A673 (cell line): ENCODE results near the gene PXDN.
"Not testable (repeated sequence)": the region's sequence is repeated elsewhere in the genome, so short reads cannot be mapped to it uniquely, and the experiment has no call there.

Experiments
- CTCF ChIP-seq: fragments of 300-800, 200-600 bp; sonication (generic); conservative IDR thresholded peaks from 2 replicates; pipeline ENCODE4 v1.5.1; 2017; ENCODE audit warnings: low read depth, mild to moderate bottlenecking, antibody characterized with exemption, low read length, moderate library complexity, mixed read lengths
- EZH2 ChIP-seq: fragments of 200-600 bp; sonication (generic); IDR thresholded peaks from 2 replicates; pipeline ENCODE4 v1.6.1; 2017; ENCODE audit warnings: borderline replicate concordance, low read depth, mild to moderate bottlenecking, mixed read lengths, antibody characterized with exemption, low read length; ENCODE audit not compliant: poor library complexity, severe bottlenecking

- not testable (repeated sequence) for TF ChIP-seq CTCF, EZH2
Measured at GRCh38 chr2:1706089-1706841, 38.0 kb downstream of the PXDN start.
